ENCODE data around the gene GPR149. TPM values are rescaled to one million over a fixed set of nuclear protein-coding genes. Genes with fewer than 3 reads are reported as not detected.

GPR149 gene
- total RNA-seq, 1 experiment from 2014 or later, result not detected

GRCh38 chr3:154422694-154423093 lies 7.3 kb downstream of the GPR149 start:
- Histone ChIP-seq H3K23ac (ENCODE audit: insufficient read length, low read depth, low read length) (no peak overlapping the region), H3K9me3 (ENCODE audit: control insufficient read depth, low read depth, low read length) (no peaks in the 10 kb centered on the region), H3K79me1 (ENCODE audit: insufficient read depth, low read depth, low read length, poor library complexity, severe bottlenecking) (no peaks in the 10 kb centered on the region), H3K27ac (ENCODE audit: insufficient read length, low read depth, low read length) (no peak overlapping the region), H3K4ac (ENCODE audit: low read depth, low read length) (no peak overlapping the region), H3K18ac (ENCODE audit: insufficient read length, low read depth, low read length) (no peak overlapping the region), H2BK12ac (ENCODE audit: insufficient read length, low read depth, low read length) (no peak overlapping the region), H4K91ac (ENCODE audit: insufficient read length, low read depth, low read length) (no peak overlapping the region), H2BK15ac (ENCODE audit: low read depth, low read length) (no peak overlapping the region), H3K4me1 (ENCODE audit: insufficient read depth, low read length) (no peaks in the 10 kb centered on the region), H3K79me2 (ENCODE audit: insufficient read depth, low read length) (no peaks in the 10 kb centered on the region), H3K4me2 (ENCODE audit: insufficient read depth, insufficient read length, low read length) (no peak overlapping the region), H3K27me3 (ENCODE audit: insufficient read depth, low read length) (0 out of 2 replicates have a peak, but pooled peaks cover 4% of the 10 kb centered on the region), H2AK5ac (ENCODE audit: insufficient read length, low read length) (no peak overlapping the region), H3K9ac (ENCODE audit: extremely low read depth, insufficient read length, low read length) (no peak overlapping the region), H2BK120ac (ENCODE audit: low read depth, low read length, poor library complexity, severe bottlenecking) (no peak overlapping the region), H3K56ac (ENCODE audit: insufficient read length, low read depth, low read length) (no peak overlapping the region), H4K8ac (replicated peaks; ENCODE audit: insufficient read length, low read depth, low read length) (no peak overlapping the region), H3K14ac (ENCODE audit: insufficient read depth, low read length) (no peak overlapping the region), H3K23me2 (ENCODE audit: insufficient read length, low read depth, low read length, poor library complexity, severe bottlenecking) (peaks cover 4% of the 10 kb centered on the region), H2BK20ac (ENCODE audit: low read depth, low read length, poor library complexity, severe bottlenecking) (no peak overlapping the region), H4K20me1 (ENCODE audit: control insufficient read depth, insufficient read depth, insufficient read length) (no peaks in the 10 kb centered on the region), H4K5ac (ENCODE audit: insufficient read length, low read depth, low read length) (no peak overlapping the region), H3T11ph (ENCODE audit: low read length) (no peak overlapping the region), H2AFZ (ENCODE audit: low read length) (no peak overlapping the region), H2BK5ac (ENCODE audit: insufficient read length, low read length) (no peak overlapping the region)
- Mint-ChIP-seq H3K4me3 (no peak overlapping the region), H3K36me3 (ENCODE audit: insufficient read depth in 1 of 3, low read depth in 3 of 3) (no peaks in the 10 kb centered on the region), H3K27ac (no peak overlapping the region), H3K27me3 (ENCODE audit: low read depth) (peaks cover 26% of the 10 kb centered on the region), H3K9me3 (no peaks in the 10 kb centered on the region; a peak in 1 of 5 replicates), H3K4me1 (peaks cover 8 to 10% of the 10 kb centered on the region in 2 experiments)
- no peak for DNase-seq
- TF ChIP-seq CTCF (conservative IDR thresholded peaks at IDR 0.05), result no peak
